ENCODE measurements around the gene SDCBP2. TPM values are rescaled to one million over a fixed set of nuclear protein-coding genes. Genes with fewer than 3 reads are reported as not detected.

SDCBP2 gene
- total and polyA plus RNA-seq, 2 donors (not counting 1 experiment from before 2014, with no cell fraction given): 1.2 to 1.3 TPM

DNA sequence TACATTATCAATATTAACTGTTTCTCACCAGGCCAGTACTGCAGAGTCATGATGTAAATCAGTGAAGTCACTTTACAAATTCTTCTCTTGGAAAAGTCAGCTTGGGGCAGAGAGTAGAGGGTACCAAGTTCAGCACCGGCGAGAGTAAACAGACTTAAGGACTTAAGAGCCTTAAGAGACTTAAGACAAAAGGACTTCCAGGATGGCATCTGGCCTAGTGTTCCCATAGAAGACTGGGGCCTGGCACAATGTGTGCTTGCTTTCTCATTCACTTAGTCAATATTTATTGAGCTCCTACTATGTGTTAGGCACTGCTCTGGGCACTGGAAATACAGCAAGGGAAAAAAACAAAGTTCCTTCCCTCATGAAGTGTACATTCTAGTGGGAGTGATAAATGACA lies 64.2 kb downstream of the SDCBP2 start:
- peaks cover 2 to 8% (median 7%) of the 10 kb centered on the region in 3 donors for H3K9me3 ChIP-seq (ENCODE audit: control extremely low read depth in 1 of 3, control insufficient read depth in 2 of 3, insufficient read depth in 1 of 3, low read length in 2 of 3)
- no peak overlapping the region for H3K27ac ChIP-seq (ENCODE audit: low read length in 2 of 2)
- H3K4me3 Mint-ChIP-seq: peak overlapping the region; percentile 91
- no peak overlapping the region for H2AFZ ChIP-seq (ENCODE audit: insufficient read depth, low read depth, low read length, poor library complexity, severe bottlenecking)
- TF ChIP-seq, protein P1, sequence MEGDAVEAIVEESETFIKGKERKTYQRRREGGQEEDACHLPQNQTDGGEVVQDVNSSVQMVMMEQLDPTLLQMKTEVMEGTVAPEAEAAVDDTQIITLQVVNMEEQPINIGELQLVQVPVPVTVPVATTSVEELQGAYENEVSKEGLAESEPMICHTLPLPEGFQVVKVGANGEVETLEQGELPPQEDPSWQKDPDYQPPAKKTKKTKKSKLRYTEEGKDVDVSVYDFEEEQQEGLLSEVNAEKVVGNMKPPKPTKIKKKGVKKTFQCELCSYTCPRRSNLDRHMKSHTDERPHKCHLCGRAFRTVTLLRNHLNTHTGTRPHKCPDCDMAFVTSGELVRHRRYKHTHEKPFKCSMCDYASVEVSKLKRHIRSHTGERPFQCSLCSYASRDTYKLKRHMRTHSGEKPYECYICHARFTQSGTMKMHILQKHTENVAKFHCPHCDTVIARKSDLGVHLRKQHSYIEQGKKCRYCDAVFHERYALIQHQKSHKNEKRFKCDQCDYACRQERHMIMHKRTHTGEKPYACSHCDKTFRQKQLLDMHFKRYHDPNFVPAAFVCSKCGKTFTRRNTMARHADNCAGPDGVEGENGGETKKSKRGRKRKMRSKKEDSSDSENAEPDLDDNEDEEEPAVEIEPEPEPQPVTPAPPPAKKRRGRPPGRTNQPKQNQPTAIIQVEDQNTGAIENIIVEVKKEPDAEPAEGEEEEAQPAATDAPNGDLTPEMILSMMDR (IDR thresholded peaks at IDR 0.05): no peak
- no peaks in the 10 kb centered on the region for H3K9me3 Mint-ChIP-seq (ENCODE audit: insufficient read depth)
- POLR2A ChIA-PET: no interaction called here
- DNase-seq (no peak), ATAC-seq (ENCODE audit: low read depth) (no peak)
- peaks cover 0 to 17% (median 9%) of the 10 kb centered on the region in 4 experiments for H3K27me3 ChIP-seq (replicated peaks in 1 of 4; ENCODE audit: control extremely low read depth in 1 of 4, control insufficient read depth in 3 of 4, insufficient read depth in 4 of 4, low read length in 3 of 4)
- intact Hi-C loops (cut with micrococcal nuclease): loop anchor here (5.0 kb wide), 1 partner anchor 147 kb away; the partner anchor contains the start of gene PSMF1
- H3K4me2 ChIP-seq (replicated peaks; ENCODE audit: low read depth, low read length, poor library complexity, severe bottlenecking): no peak overlapping the region
- H3K9ac ChIP-seq (ENCODE audit: low read length): no peak overlapping the region
- H3K27ac Mint-ChIP-seq: no peak overlapping the region
- 94% methylated on average over 2 of the region's 2 CpGs for WGBS (ENCODE audit: insufficient coverage)
- peaks cover 9 to 15% of the 10 kb centered on the region in 2 donors for H3K4me1 ChIP-seq (ENCODE audit: control insufficient read depth in 2 of 2, insufficient read depth in 2 of 2, low read length in 2 of 2)
- peaks cover 13% of the 10 kb centered on the region for H3K27me3 Mint-ChIP-seq
- peaks cover 13% of the 10 kb centered on the region for H3K4me1 Mint-ChIP-seq
- H3K36me3 ChIP-seq (replicated peaks in 1 of 2; ENCODE audit: control extremely low read depth in 1 of 2, control insufficient read depth in 1 of 2, extremely low read depth in 1 of 2, insufficient read depth in 2 of 2, low read length in 1 of 2): no peaks in the 10 kb centered on the region
- no peak overlapping the region for H3K4me3 ChIP-seq (ENCODE audit: control extremely low read depth in 1 of 5, extremely low read depth in 1 of 5, insufficient read depth in 1 of 5, low read depth in 2 of 5, low read length in 4 of 5)
- H3K79me2 ChIP-seq (ENCODE audit: control insufficient read depth, insufficient read depth, low read length): no peaks in the 10 kb centered on the region
- no peaks in the 10 kb centered on the region for H4K20me1 ChIP-seq (ENCODE audit: control insufficient read depth, insufficient read depth, low read length, poor library complexity, severe bottlenecking)
- CTCF ChIA-PET: no interaction called here

GRCh38 chr20:1263853-1264252 lies 65.1 kb downstream of the SDCBP2 start:
- H3K79me2 ChIP-seq (ENCODE audit: control insufficient read depth, insufficient read depth, low read length): no peaks in the 10 kb centered on the region
- ChIA-PET POLR2A (no interaction called here), CTCF (no interaction called here)
- WGBS (ENCODE audit: insufficient coverage): no CpG with 5 or more reads among the region's 1 CpG
- H3K27ac ChIP-seq (ENCODE audit: low read length in 2 of 2): no peak overlapping the region
- H3K9me3 Mint-ChIP-seq (ENCODE audit: insufficient read depth): no peaks in the 10 kb centered on the region
- no peak overlapping the region for H2AFZ ChIP-seq (ENCODE audit: insufficient read depth, low read depth, low read length, poor library complexity, severe bottlenecking)
- peaks cover 2 to 8% (median 7%) of the 10 kb centered on the region in 3 donors for H3K9me3 ChIP-seq (ENCODE audit: control extremely low read depth in 1 of 3, control insufficient read depth in 2 of 3, insufficient read depth in 1 of 3, low read length in 2 of 3)
- H3K4me2 ChIP-seq (replicated peaks; ENCODE audit: low read depth, low read length, poor library complexity, severe bottlenecking): no peak overlapping the region
- no peak overlapping the region for H3K4me3 Mint-ChIP-seq
- no peak for ATAC-seq (ENCODE audit: low read depth)
- no peaks in the 10 kb centered on the region for H3K36me3 ChIP-seq (replicated peaks in 1 of 2; ENCODE audit: control extremely low read depth in 1 of 2, control insufficient read depth in 1 of 2, extremely low read depth in 1 of 2, insufficient read depth in 2 of 2, low read length in 1 of 2)
- H3K4me3 ChIP-seq (ENCODE audit: control extremely low read depth in 1 of 5, extremely low read depth in 1 of 5, insufficient read depth in 1 of 5, low read depth in 2 of 5, low read length in 4 of 5): no peak overlapping the region
- no peak for DNase-seq
- H3K9ac ChIP-seq (ENCODE audit: low read length): no peak overlapping the region
- no peaks in the 10 kb centered on the region for H4K20me1 ChIP-seq (ENCODE audit: control insufficient read depth, insufficient read depth, low read length, poor library complexity, severe bottlenecking)
- intact Hi-C loops (cut with micrococcal nuclease): no loop called here
- no peak overlapping the region for H3K27ac Mint-ChIP-seq
- peaks cover 13% of the 10 kb centered on the region for H3K27me3 Mint-ChIP-seq
- peaks cover 9 to 15% of the 10 kb centered on the region in 2 donors for H3K4me1 ChIP-seq (ENCODE audit: control insufficient read depth in 2 of 2, insufficient read depth in 2 of 2, low read length in 2 of 2)
- peaks cover 0 to 17% (median 9%) of the 10 kb centered on the region in 4 experiments for H3K27me3 ChIP-seq (replicated peaks in 1 of 4; ENCODE audit: control extremely low read depth in 1 of 4, control insufficient read depth in 3 of 4, insufficient read depth in 4 of 4, low read length in 3 of 4)
- peaks cover 13% of the 10 kb centered on the region for H3K4me1 Mint-ChIP-seq
- TF ChIP-seq, protein P1 (IDR thresholded peaks at IDR 0.05): no peak
- no peak for TF ChIP-seq EZH2 (IDR thresholded peaks at IDR 0.05; ENCODE audit: borderline replicate concordance, insufficient read depth, low read depth, low read length, poor library complexity, severe bottlenecking)

Other genes starting within 250 kb of the SDCBP2 start
- 113 and 114 TPM in 2 replicates for gene PSMF1, start 210.5 kb downstream of the SDCBP2 start, total RNA-seq
- 132 and 360 TPM in 2 replicates for gene PSMF1, start 210.5 kb downstream of the SDCBP2 start, polyA plus RNA-seq
- gene TMEM74B, start 144.2 kb downstream of the SDCBP2 start, total RNA-seq: 0.42 and 0.73 TPM in 2 replicates
- gene TMEM74B, start 144.2 kb downstream of the SDCBP2 start, polyA plus RNA-seq: 0.82 and 1.4 TPM in 2 replicates
- gene C20orf202, start 125.7 kb downstream of the SDCBP2 start, total RNA-seq: not detected in 2 replicates
- 0.07 and 0.17 TPM in 2 replicates for gene C20orf202, start 125.7 kb downstream of the SDCBP2 start, polyA plus RNA-seq
- not detected in 2 replicates for gene RAD21L1, start 103.1 kb downstream of the SDCBP2 start, total RNA-seq
- not detected in 2 replicates for gene RAD21L1, start 103.1 kb downstream of the SDCBP2 start, polyA plus RNA-seq
- 2.1 and 3.0 TPM in 2 replicates for gene SNPH, start 62.8 kb downstream of the SDCBP2 start, total RNA-seq
- gene SNPH, start 62.8 kb downstream of the SDCBP2 start, polyA plus RNA-seq: 0.67 and 0.74 TPM in 2 replicates
- 86.5 and 86.7 TPM in 2 replicates for gene FKBP1A, start 63.9 kb upstream of the SDCBP2 start, total RNA-seq
- gene FKBP1A, start 63.9 kb upstream of the SDCBP2 start, polyA plus RNA-seq: 59.3 and 86.3 TPM in 2 replicates
- gene NSFL1C, start 137.7 kb upstream of the SDCBP2 start, total RNA-seq: 80.3 and 84.0 TPM in 2 replicates
- gene NSFL1C, start 137.7 kb upstream of the SDCBP2 start, polyA plus RNA-seq: 24.0 and 24.1 TPM in 2 replicates
- gene SIRPB2, start 162.3 kb upstream of the SDCBP2 start, total RNA-seq: not detected in 2 replicates
- 0.51 and 0.85 TPM in 2 replicates for gene SIRPB2, start 162.3 kb upstream of the SDCBP2 start, polyA plus RNA-seq
- not detected in 2 replicates for gene SIRPD, start 228.6 kb upstream of the SDCBP2 start, total RNA-seq
- gene SIRPD, start 228.6 kb upstream of the SDCBP2 start, polyA plus RNA-seq: not detected in 2 replicates